ENCODE data around the gene NOS2. TPM values are rescaled to one million over a fixed set of nuclear protein-coding genes. Genes with fewer than 3 reads are reported as not detected.
"Not testable (repeated sequence)": the region's sequence is repeated elsewhere in the genome, so short reads cannot be mapped to it uniquely, and the experiment has no call there.

Gene NOS2
- total RNA-seq, 1 donor from 2014 or later, result under 0.01 TPM

GRCh38 chr17:27741971-27742575 lies 58.3 kb downstream of the NOS2 start:
- H3K4me3 ChIP-seq (ENCODE audit: low read depth, low read length), result no peak overlapping the region
- TF ChIP-seq CTCF (conservative IDR thresholded peaks at IDR 0.05; ENCODE audit: low read depth, low read length), result no peak
- DNase-seq (ENCODE audit: low read depth), result no peak

GRCh38 chr17:27741361-27741861 lies 58.9 kb downstream of the NOS2 start:
- DNase-seq (ENCODE audit: low read depth), result no peak
- TF ChIP-seq CTCF (conservative IDR thresholded peaks at IDR 0.05; ENCODE audit: low read depth, low read length), result no peak
- no peak overlapping the region for H3K4me3 ChIP-seq (ENCODE audit: low read depth, low read length)

DNA sequence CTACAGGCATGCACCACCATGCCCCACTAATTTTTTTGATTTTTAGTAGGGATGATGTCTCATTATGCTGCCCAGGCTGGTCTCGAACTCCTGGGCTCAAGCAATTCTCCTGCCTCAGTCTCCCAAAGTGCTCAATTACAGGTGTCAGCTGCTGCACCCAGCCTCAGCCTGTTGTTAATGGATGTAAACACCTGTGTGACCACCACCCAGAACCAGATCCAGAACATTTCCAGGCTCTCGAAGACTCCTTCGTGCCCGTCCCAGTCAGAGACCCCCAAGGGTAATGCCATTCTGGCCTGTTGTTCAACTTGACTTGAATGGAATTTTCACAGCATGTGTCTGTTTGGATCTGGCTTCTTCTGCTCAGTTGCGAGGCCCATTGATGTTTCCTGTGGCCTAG lies 59.8 kb downstream of the NOS2 start:
- DNase-seq (ENCODE audit: low read depth); H3K4me3 ChIP-seq (ENCODE audit: low read depth, low read length): not testable (repeated sequence)

- H3K4me3 ChIP-seq (ENCODE audit: low read depth, low read length), result no peak overlapping the region
- TF ChIP-seq CTCF (conservative IDR thresholded peaks at IDR 0.05; ENCODE audit: low read depth, low read length), result no peak
- no peak for DNase-seq (ENCODE audit: low read depth)
Measured at GRCh38 chr17:27733773-27734172, 66.6 kb downstream of the NOS2 start.

GRCh38 chr17:27732746-27733145 lies 67.6 kb downstream of the NOS2 start:
- not testable (repeated sequence) for H3K4me3 ChIP-seq (ENCODE audit: low read depth, low read length); DNase-seq (ENCODE audit: low read depth)

DNA sequence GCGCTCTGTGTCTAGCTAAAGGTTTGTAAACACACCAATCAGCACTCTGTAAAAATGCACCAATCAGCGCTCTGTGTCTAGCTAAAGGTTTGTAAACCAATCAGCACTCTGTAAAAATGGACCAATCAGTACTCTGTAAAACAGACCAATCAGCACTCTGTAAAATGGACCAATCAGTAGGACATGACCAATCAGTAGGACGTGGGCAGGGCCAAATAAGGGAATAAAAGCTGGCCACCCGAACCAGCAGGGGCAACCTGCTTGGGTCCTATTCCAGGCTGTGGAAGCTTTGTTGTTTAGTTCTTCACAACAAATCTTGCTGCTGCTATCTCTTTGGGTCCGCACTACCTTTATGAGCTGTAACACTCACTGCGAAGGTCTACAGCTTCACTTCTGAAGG lies 74.3 kb downstream of the NOS2 start:
- not testable (repeated sequence) for DNase-seq (ENCODE audit: low read depth); H3K4me3 ChIP-seq (ENCODE audit: low read depth, low read length)

- no peak for DNase-seq (ENCODE audit: low read depth)
- TF ChIP-seq CTCF (conservative IDR thresholded peaks at IDR 0.05; ENCODE audit: low read depth, low read length), result no peak
- no peak overlapping the region for H3K4me3 ChIP-seq (ENCODE audit: low read depth, low read length)
Measured at GRCh38 chr17:27721797-27722196, 78.5 kb downstream of the NOS2 start.

Other genes starting within 250 kb of the NOS2 start
- 2.9 TPM in 2 replicates for gene LGALS9, start 169.3 kb downstream of the NOS2 start, total RNA-seq
- gene LYRM9, start 92.8 kb upstream of the NOS2 start, total RNA-seq, result 2.9 and 3.2 TPM in 2 replicates
- 15.1 and 18.6 TPM in 2 replicates for gene NLK, start 242.1 kb upstream of the NOS2 start, total RNA-seq